ENCODE data around the gene DGLUCY.
"Not testable (repeated sequence)": the region's sequence is repeated elsewhere in the genome, so short reads cannot be mapped to it uniquely, and the experiment has no call there.

DGLUCY gene

GRCh38 chr14:91169951-91170350 lies 56.1 kb downstream of the DGLUCY start:
- DNase-seq (ENCODE audit: low read depth in 2 of 2), result no peak

- no peak for DNase-seq (ENCODE audit: low read depth in 2 of 2)
These were observed 56.7 kb downstream of the DGLUCY start for GRCh38 chr14:91170504-91171121.

GRCh38 chr14:91171291-91171690 lies 57.4 kb downstream of the DGLUCY start:
- no peak for DNase-seq (ENCODE audit: low read depth in 2 of 2)

- peak; percentile 43 to 70 for DNase-seq (ENCODE audit: low read depth in 2 of 2)
These were observed 59.4 kb downstream of the DGLUCY start for GRCh38 chr14:91173221-91173670.

GRCh38 chr14:91173904-91174303 lies 60.0 kb downstream of the DGLUCY start:
- no peak for DNase-seq (ENCODE audit: low read depth in 2 of 2)

- DNase-seq (ENCODE audit: low read depth in 2 of 2), result no peak
These were observed 61.7 kb downstream of the DGLUCY start for GRCh38 chr14:91175291-91176201.

GRCh38 chr14:91177073-91178034 lies 63.5 kb downstream of the DGLUCY start:
- peak in 1 of 2 donors; percentile 33 for DNase-seq (ENCODE audit: low read depth in 2 of 2)

GRCh38 chr14:91180611-91181010 lies 66.7 kb downstream of the DGLUCY start:
- DNase-seq (ENCODE audit: low read depth in 2 of 2), result no peak

GRCh38 chr14:91182753-91183152 lies 68.9 kb downstream of the DGLUCY start:
- not testable (repeated sequence) for DNase-seq (ENCODE audit: low read depth in 2 of 2)

GRCh38 chr14:91184559-91184958 lies 70.7 kb downstream of the DGLUCY start:
- DNase-seq (ENCODE audit: low read depth in 2 of 2), result no peak

GRCh38 chr14:91185721-91186120 lies 71.8 kb downstream of the DGLUCY start:
- no peak for DNase-seq (ENCODE audit: low read depth in 2 of 2)

GRCh38 chr14:91186515-91187066 lies 72.7 kb downstream of the DGLUCY start:
- no peak for DNase-seq (ENCODE audit: low read depth in 2 of 2)

- DNase-seq (ENCODE audit: low read depth in 2 of 2), result no peak
These were observed 73.4 kb downstream of the DGLUCY start for GRCh38 chr14:91187271-91187670.

- DNase-seq (ENCODE audit: low read depth in 2 of 2), result no peak
These were observed 77.0 kb downstream of the DGLUCY start for GRCh38 chr14:91190853-91191252.

- no peak for DNase-seq (ENCODE audit: low read depth in 2 of 2)
These were observed 79.2 kb downstream of the DGLUCY start for GRCh38 chr14:91193069-91193468.

- DNase-seq (ENCODE audit: low read depth in 2 of 2), result no peak
These were observed 82.0 kb downstream of the DGLUCY start for GRCh38 chr14:91195881-91196280.

GRCh38 chr14:91197631-91198030 lies 83.8 kb downstream of the DGLUCY start:
- no peak for DNase-seq (ENCODE audit: low read depth in 2 of 2)

GRCh38 chr14:91200802-91201201 lies 86.9 kb downstream of the DGLUCY start:
- not testable (repeated sequence) for DNase-seq (ENCODE audit: low read depth in 2 of 2)

GRCh38 chr14:91202234-91202974 lies 88.5 kb downstream of the DGLUCY start:
- DNase-seq (ENCODE audit: low read depth in 2 of 2), result no peak

GRCh38 chr14:91204657-91205056 lies 90.8 kb downstream of the DGLUCY start:
- DNase-seq (ENCODE audit: low read depth in 2 of 2), result no peak

GRCh38 chr14:91205459-91205858 lies 91.6 kb downstream of the DGLUCY start:
- DNase-seq (ENCODE audit: low read depth in 2 of 2), result no peak

All from stimulated activated CD8-positive, alpha-beta memory T cell treated with anti-CD3 and anti-CD28 coated beads, Interleukin-15, amount 100 ng/mL, for 4 hours (primary cell).